Endothelial cell of umbilical vein (primary cell): ENCODE measurements around the gene SETD2.

Experiments used
- CTCF ChIP-seq, 2 donors: IDR thresholded peaks; 1 replicate in 1 of 2; 2 replicates in 1 of 2; pipeline ENCODE4 v1.5.1; 2011; ENCODE audit warnings: low read length in 2 of 2, mild to moderate bottlenecking in 2 of 2, moderate library complexity in 2 of 2, control low read depth in 1 of 2, inconsistent platforms in 1 of 2, low read depth in 1 of 2; ENCODE audit not compliant: insufficient read depth in 1 of 2; ENCODE audit errors: extremely low read depth in 1 of 2
- MAX ChIP-seq: IDR thresholded peaks from 2 replicates; pipeline ENCODE4 v1.6.1; 2011; ENCODE audit not compliant: insufficient read depth, insufficient read length
- POLR2A ChIP-seq: IDR thresholded peaks from 2 replicates; pipeline ENCODE4 v1.6.1; 2012; ENCODE audit warnings: low read depth, mild to moderate bottlenecking, control low read depth, low read length
- POLR2AphosphoS5 ChIP-seq: IDR thresholded peaks from 2 replicates; pipeline ENCODE4 v1.6.1; 2012; ENCODE audit warnings: low read depth, mild to moderate bottlenecking, control low read depth, low read length, moderate library complexity; ENCODE audit not compliant: insufficient read depth

- no peak for TF ChIP-seq MAX
- no peak for TF ChIP-seq POLR2AphosphoS5
- TF ChIP-seq CTCF (IDR thresholded peaks at IDR 0.05; ENCODE audit: extremely low read depth in 1 of 2, insufficient read depth in 1 of 2, low read depth in 1 of 2, low read length in 2 of 2): no peak
- TF ChIP-seq POLR2A: no peak
Measured at GRCh38 chr3:47123857-47124256, 40.1 kb downstream of the SETD2 start.
